ENCODE data around the gene ST7L.

Gene ST7L

GRCh38 chr1:112614460-112615065 is 4.4 kb downstream of the ST7L start:
- DNase-seq: peak; percentile 65

DNA sequence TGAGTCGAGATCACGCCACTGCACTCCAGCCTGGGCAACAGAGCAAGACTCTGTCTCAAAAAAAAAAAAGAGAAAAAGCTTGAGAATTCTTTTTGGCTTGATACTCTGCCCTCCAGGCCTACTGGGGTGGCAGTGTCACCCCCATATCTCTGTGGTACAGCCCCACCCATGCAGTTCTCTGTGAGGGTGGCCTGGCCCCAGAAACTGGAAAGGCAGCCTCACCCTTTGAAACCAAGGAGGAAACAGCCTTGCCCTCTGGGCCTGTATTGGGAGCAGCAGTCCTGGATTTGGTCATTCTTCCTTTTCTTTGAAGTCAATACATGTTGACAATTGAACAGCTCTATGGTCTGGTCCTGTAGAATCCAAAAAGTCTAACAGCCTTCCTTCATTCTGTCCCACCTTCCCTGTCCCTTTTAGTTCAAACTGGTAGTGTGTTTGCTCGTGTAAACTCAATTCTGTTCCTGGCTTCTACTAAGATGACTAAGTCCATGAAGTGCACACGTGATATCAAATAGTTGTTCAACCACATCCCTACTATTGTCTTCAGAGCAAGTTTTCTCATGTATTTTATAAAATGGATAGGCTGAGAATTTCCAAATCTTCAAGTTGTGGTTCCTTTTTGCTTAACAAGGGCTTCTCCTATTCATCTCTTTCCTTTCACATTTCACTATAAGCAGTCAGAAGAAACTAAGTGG is 13.2 kb downstream of the ST7L start:
- DNase-seq: no peak

GRCh38 chr1:112603541-112603940 is 15.4 kb downstream of the ST7L start:
- no peak for DNase-seq

DNA sequence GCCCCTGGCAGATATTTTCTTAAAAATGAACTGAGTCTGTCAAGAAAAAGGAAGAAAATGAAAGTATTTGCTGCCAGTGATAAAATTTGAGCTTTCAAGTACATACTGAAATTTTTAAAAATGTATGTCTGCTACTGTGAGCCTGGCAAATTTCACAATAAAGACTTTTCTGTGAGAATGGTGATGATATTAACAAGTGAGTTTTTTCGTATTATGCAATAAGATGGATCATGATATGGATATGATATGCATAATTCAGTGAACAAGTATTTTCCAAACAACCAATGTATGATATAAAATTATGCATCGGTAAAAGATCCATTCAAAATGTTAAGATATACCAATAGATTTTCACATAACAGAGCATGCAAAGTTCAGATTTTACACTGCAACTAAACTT is 15.9 kb downstream of the ST7L start:
- DNase-seq: no peak

DNA sequence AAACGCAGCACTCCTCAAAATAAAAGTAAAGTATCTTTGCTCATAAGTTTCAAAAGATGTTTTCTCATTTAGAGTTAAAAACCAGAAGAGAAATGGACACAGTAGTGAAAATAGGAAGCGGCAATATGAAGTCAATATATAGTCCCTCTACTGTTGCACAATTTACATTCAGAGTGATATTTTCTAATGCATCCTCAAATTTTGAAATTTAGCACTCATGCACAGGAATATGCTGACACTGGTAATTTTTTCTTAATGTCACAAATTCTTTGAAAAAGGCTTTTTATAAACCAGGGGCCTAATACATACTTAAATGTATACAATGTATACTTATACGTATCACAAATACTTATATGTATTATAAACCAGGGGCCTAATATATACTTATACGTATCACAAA is 19.5 kb downstream of the ST7L start:
- DNase-seq: no peak

DNA sequence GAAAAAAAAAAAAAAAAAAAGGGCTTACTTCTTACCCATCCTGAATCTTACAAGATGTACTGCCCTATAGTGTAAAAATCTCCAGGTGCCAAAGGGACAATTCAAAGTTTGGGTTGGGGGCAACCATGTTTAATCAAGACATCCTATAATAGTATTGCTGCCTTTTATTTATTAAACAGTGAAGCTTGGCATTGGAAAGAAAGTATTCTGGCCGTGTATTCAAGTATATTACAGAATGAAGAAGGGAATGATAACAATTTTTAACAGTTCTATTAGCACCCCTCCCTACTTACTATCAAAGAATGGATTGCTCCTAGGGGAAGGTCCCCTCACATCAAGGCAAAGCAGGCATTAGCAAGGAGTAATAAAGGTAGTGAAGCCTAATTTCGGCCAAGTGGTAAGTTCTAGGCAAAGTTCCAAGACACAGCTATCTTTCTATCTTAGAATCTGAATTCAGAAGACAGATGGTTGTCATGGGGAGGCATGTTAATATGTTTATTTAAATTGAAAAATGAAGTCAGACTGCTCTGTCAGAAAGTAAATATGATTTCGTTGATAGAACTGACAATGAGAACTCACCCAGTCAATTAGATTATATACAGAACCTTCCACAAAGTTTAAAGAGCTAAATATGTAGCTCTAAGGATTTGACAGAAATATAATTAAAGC is 24.6 kb downstream of the ST7L start:
- no peak for DNase-seq

DNA sequence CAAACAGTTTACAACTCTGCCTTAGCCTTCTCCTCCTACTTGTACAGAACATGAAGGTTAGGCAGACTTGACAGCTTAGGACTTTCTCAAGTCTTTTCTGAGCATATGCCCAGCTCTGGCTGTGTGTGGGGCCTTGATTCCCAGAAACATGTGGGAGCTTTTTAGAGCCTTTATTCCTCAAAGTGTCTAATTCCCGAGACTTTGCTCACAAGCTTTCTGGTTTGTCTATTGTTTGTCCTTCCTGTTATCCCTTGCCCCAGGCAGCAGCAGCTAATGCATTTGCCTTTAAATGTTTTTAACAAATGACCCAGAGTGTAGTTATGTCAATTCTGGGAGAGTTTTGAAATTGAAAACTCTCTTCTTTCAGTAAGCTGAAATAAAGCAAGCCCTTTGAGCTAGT is 29.2 kb downstream of the ST7L start:
- no peak for DNase-seq

DNA sequence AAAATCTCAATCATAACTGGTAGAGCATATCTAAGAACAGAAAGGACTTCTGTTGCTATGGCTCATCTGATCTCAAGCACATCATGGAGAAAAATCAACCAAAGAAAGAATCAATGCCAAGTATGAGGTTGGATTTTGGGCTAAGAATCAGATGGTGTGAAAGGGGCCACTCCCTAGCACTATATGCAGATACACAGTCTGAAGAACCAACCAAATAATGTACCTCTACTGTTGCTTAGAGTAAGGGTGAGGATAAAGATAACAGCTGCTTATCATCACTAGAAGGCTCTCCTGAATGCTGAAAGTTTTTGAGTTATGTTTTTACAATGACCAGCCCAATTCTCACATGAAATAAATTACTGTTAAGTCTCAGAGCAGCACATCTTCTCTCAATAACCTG is 35.6 kb downstream of the ST7L start:
- DNase-seq: no peak

DNA sequence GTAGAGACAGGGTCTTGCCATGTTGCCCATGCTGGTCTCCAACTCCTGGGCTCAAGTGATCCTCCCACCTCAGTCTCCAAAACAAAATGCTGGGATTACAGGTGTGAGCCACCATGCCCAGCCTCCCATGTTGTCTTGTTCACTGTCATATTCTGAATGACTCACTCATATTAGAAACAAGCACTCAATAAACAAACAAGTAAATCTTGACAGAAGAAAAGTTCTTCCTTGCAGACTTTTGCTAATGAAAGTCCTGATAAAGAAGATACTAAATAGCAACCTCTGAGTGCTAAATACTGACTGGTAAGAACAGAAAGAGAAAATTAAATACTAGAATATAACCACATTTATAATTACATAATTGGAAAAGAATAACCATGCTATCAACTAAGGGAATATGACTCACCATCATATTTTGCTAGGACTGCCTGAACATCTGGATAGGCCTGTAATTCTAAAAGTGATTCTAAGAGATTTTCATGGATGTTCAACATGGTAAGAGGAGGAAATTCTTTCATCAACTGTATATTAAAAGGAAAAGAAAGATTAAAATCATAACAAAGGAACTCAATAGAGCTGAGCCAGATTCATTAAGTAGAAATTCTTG is 37.3 kb downstream of the ST7L start:
- no peak for DNase-seq

DNA sequence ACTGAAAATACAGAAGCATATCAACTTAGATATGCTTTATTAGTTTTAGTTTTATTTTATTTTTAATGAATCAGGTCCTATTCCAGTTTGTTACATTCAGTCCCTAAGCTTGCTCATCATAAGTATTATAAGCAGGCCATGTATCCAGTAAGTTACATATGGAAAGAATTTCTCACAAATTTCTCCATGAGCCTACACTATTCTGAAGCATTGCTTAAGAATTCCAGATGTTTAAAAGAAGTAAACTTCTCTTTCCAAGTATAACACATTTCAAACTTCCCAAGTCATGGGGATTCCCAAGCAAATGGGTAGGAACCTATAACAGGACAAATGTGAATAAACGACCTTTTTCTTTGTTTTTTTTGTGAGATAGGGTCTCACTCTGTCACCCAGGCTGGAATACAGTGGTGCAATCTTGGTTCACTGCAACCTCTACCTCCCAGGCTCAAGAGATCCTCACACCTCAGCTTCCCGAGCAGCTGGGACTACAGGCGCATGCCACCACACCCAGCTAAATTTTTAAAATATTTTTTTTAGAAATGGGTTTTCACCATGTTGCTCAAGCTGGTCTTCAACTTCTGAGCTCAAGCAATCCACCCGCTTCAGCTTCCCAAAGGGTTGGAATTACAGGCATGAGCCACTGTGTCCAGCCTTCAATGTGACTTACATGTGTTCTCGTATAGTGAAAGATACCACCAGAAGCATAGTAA is 39.0 kb downstream of the ST7L start:
- peak; percentile 31 for DNase-seq

GRCh38 chr1:112576240-112576639 is 42.7 kb downstream of the ST7L start:
- DNase-seq: no peak

GRCh38 chr1:112575154-112575804 is 43.7 kb downstream of the ST7L start:
- peak; percentile 81 for DNase-seq

- no peak for DNase-seq
Observed at GRCh38 chr1:112565800-112566199, 53.1 kb downstream of the ST7L start.

DNA sequence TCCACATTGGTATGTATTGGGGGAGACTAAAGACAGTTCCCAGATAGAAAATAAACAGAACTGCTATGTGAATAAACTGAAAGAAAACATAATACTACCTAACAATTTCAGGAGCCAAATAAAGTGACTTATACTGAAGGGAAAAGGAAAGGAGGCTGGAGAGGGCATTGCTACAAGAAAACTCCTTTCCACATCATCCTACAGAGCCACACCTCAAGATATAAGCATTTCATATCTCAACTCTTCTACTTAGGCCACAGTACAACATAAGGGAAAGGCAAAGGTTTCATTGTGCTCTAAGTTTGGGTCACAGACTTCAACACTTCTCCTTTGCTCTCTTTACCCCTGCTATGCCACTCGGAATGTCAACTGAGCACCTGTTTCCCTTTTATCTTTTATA is 54.9 kb downstream of the ST7L start:
- DNase-seq: no peak

DNA sequence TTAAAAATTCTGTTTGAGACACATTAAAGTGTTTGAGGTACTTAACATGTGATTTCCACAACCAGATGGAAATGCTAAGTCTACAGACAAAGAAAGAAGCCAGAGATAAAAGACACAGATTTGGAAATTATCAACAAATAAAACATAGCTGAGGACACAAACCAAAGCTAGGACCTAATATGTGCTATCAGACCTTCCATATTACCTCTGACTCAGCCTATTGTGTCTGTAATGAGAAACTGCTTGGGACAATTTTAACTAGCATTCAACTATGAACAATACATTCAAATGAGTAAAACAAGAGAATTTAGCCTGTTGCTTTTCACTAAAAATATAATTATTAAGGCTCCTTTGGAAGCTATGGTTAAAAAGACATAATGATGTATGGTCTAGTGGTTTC is 55.6 kb downstream of the ST7L start:
- no peak for DNase-seq

DNA sequence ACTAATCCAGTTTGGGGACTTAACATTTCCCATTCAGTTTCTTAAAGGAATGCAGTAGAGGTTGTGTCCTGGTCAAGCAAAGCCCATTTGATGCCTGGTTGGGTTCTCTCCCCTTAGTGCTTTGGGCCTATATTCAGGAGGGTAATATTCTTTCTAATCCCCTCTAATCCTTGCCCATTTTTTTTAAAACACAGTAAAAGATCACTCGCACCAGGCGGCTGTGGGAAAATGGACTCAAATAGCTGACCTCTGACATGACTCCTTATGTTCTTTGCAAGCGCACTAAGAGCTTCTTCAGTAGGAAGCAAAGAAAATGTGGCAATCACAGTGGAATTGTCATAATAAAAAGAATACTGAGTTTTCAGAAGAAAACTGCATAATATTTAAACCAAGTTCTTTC is 60.3 kb downstream of the ST7L start:
- no peak for DNase-seq

DNA sequence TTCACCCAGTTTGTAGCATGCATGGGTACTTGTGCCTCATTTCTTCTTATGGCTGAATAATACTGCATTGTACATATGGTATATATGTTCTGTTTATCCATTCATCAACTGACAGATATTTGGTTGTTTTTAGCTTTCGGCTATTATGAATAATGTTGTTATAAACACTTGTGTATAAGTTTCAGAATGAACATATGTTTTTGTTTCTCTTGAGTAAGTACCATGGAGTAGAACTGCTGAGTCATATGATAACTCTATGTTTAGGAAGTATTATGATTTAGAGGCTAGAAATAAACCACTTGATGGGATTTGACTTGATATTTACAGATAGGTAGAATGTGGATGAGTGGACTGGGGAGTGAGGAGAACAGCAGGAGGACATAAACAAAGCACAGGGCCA is 61.6 kb downstream of the ST7L start:
- no peak for DNase-seq

GRCh38 chr1:112554411-112554810 is 64.5 kb downstream of the ST7L start:
- DNase-seq: no peak

DNA sequence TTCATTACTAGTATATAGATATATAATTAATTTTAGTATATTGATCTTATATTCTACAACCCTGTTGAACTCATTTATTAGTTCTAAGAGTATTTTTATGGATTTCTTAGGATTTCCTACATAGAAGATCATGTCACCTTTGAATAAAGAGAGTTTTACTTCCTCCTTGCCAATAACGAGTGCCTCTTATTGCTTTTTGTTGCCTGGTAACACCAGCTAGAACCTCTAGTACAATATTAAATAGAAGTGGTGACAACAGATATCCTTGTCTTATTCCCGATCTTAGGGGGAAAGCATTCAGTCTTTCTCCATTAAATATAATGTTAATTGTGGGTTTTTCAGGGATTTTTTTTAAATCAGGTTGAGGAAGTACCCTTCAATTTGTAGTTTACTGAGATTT is 69.4 kb downstream of the ST7L start:
- DNase-seq: no peak

DNA sequence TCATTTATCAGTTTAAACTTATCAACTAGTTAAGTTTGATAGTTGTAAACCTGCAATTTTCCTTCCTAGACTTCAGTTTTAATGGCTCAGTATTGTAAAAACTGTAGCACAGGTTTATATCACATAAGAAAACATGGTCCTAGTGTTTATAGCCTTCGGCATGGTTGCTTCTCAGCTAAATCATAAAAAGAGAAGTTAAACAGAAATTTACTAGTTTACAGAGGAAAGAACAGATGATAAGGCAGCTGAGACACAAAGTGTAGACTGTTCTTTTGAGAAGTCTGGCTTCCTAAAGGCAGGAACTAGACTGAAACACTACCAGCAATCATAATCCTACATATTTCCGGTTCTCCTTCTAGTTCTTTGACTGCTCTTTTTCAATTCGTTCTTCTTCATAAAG is 70.4 kb downstream of the ST7L start:
- no peak for DNase-seq

- peak; percentile 43 for DNase-seq
Observed at GRCh38 chr1:112546076-112546475, 72.9 kb downstream of the ST7L start.

GRCh38 chr1:112544751-112545150 is 74.2 kb downstream of the ST7L start:
- peak; percentile 73 for DNase-seq
